Measurements from ENCODE around the gene CCDC117.
"Not testable (repeated sequence)": the region's sequence is repeated elsewhere in the genome, so short reads cannot be mapped to it uniquely, and the experiment has no call there.

Gene CCDC117

DNA sequence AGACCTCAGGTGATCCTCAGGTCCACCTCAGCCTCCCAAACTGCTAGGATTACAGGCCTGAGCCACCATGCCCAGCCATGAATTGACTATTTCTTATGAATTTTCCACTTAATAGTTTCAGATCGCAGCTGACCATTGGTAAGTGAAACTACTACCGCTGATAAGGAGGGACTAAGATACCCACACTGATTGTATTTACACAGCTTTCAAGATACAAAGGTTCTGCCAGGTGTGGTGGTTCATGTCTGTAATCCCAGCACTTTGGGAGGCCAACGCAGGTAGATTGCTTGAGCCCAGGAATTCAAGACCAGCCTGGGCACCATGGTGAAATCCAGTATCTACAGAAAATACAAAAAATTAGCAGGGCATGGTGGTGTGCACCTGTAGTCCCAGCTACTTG is 34.8 kb upstream of the CCDC117 start:
- Histone ChIP-seq H2AFZ (ENCODE audit: low read length) (no peak overlapping the region), H4K20me1 (ENCODE audit: insufficient read depth, low read length, poor library complexity, severe bottlenecking) (peaks cover 5% of the 10 kb centered on the region), H3F3A (ENCODE audit: low read depth) (no peaks in the 10 kb centered on the region), H3K9ac (ENCODE audit: low read depth, low read length, poor library complexity, severe bottlenecking) (no peak overlapping the region), H3K4me2 (ENCODE audit: low read depth, low read length, poor library complexity, severe bottlenecking) (peak overlapping the region; percentile 69), H3K79me2 (ENCODE audit: insufficient read depth, low read length) (peaks cover 72% of the 10 kb centered on the region), H3K36me3 (ENCODE audit: insufficient read depth, low read length) (peaks cover 13% of the 10 kb centered on the region; the same call in 1 of the 2 replicates), H3K9me3 (ENCODE audit: insufficient read depth, low read depth, low read length) (no peaks in the 10 kb centered on the region), H3K27me3 (ENCODE audit: insufficient read depth, low read length, poor library complexity, severe bottlenecking) (no peaks in the 10 kb centered on the region), H3K4me3 (ENCODE audit: low read length, poor library complexity, severe bottlenecking) (no peak overlapping the region), H3K9me2 (replicated peaks; ENCODE audit: low read depth, low read length) (no peaks in the 10 kb centered on the region), H3K4me1 (ENCODE audit: insufficient read depth, low read length, poor library complexity, severe bottlenecking) (peaks cover 35% of the 10 kb centered on the region)
- no peak for TF ChIP-seq EZH2phosphoT487 (IDR thresholded peaks at IDR 0.05; ENCODE audit: borderline replicate concordance)
- TF ChIP-seq, protein P1, sequence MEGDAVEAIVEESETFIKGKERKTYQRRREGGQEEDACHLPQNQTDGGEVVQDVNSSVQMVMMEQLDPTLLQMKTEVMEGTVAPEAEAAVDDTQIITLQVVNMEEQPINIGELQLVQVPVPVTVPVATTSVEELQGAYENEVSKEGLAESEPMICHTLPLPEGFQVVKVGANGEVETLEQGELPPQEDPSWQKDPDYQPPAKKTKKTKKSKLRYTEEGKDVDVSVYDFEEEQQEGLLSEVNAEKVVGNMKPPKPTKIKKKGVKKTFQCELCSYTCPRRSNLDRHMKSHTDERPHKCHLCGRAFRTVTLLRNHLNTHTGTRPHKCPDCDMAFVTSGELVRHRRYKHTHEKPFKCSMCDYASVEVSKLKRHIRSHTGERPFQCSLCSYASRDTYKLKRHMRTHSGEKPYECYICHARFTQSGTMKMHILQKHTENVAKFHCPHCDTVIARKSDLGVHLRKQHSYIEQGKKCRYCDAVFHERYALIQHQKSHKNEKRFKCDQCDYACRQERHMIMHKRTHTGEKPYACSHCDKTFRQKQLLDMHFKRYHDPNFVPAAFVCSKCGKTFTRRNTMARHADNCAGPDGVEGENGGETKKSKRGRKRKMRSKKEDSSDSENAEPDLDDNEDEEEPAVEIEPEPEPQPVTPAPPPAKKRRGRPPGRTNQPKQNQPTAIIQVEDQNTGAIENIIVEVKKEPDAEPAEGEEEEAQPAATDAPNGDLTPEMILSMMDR (conservative IDR thresholded peaks at IDR 0.05; ENCODE audit: low read length): no peak

DNA sequence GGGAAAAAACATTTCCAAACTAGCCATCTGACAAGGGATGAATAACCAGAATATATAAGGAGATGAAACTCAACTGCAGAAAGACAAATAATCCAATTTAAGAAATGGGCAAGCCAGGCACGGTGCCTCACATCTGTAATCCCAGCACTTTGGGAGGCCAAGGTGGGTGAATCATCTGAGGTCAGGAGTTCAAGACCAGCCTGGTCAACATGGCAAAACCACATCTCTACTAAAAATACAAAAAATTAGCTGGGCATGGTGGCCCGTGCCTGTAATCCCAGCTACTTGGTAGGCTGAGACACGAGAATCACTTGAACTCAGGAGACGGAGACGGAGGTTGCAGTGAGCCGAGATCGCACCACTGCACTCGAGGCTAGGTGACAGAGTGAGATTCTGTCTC is 33.6 kb upstream of the CCDC117 start:
- not testable (repeated sequence) for H3K9me2 ChIP-seq (replicated peaks; ENCODE audit: low read depth, low read length); H2AFZ ChIP-seq (ENCODE audit: low read length); H3K9me3 ChIP-seq (ENCODE audit: insufficient read depth, low read depth, low read length); H3K36me3 ChIP-seq (ENCODE audit: insufficient read depth, low read length); H3K27me3 ChIP-seq (ENCODE audit: insufficient read depth, low read length, poor library complexity, severe bottlenecking); H4K20me1 ChIP-seq (ENCODE audit: insufficient read depth, low read length, poor library complexity, severe bottlenecking); H3F3A ChIP-seq (ENCODE audit: low read depth); H3K9ac ChIP-seq (ENCODE audit: low read depth, low read length, poor library complexity, severe bottlenecking)
- Histone ChIP-seq H3K4me3 (ENCODE audit: low read length, poor library complexity, severe bottlenecking) (peak overlapping the region; percentile 11), H3K79me2 (ENCODE audit: insufficient read depth, low read length) (peaks cover 83% of the 10 kb centered on the region), H3K4me2 (ENCODE audit: low read depth, low read length, poor library complexity, severe bottlenecking) (peak overlapping the region; percentile 69), H3K4me1 (ENCODE audit: insufficient read depth, low read length, poor library complexity, severe bottlenecking) (peaks cover 47% of the 10 kb centered on the region)

- Histone ChIP-seq H3K4me2 (ENCODE audit: low read depth, low read length, poor library complexity, severe bottlenecking) (peak overlapping the region; percentile 69), H3K9ac (ENCODE audit: low read depth, low read length, poor library complexity, severe bottlenecking) (peak overlapping the region; percentile 87), H3F3A (ENCODE audit: low read depth) (no peaks in the 10 kb centered on the region), H3K36me3 (ENCODE audit: insufficient read depth, low read length) (peaks cover 4% of the 10 kb centered on the region; the same call in 1 of the 2 replicates), H3K27me3 (ENCODE audit: insufficient read depth, low read length, poor library complexity, severe bottlenecking) (no peaks in the 10 kb centered on the region), H2AFZ (ENCODE audit: low read length) (peak overlapping the region; percentile 78), H3K4me3 (ENCODE audit: low read length, poor library complexity, severe bottlenecking) (peak overlapping the region; percentile 86), H3K9me2 (replicated peaks; ENCODE audit: low read depth, low read length) (no peaks in the 10 kb centered on the region), H4K20me1 (ENCODE audit: insufficient read depth, low read length, poor library complexity, severe bottlenecking) (peaks cover 3% of the 10 kb centered on the region), H3K4me1 (ENCODE audit: insufficient read depth, low read length, poor library complexity, severe bottlenecking) (peaks cover 44% of the 10 kb centered on the region), H3K9me3 (ENCODE audit: insufficient read depth, low read depth, low read length) (no peaks in the 10 kb centered on the region), H3K79me2 (ENCODE audit: insufficient read depth, low read length) (peaks cover 65% of the 10 kb centered on the region)
- no peak for TF ChIP-seq EZH2phosphoT487 (IDR thresholded peaks at IDR 0.05; ENCODE audit: borderline replicate concordance)
- TF ChIP-seq, protein P1 (conservative IDR thresholded peaks at IDR 0.05; ENCODE audit: low read length): no peak
Observed at GRCh38 chr22:28741200-28741784, 31.2 kb upstream of the CCDC117 start.
